Measurements from ENCODE around the gene ECSIT. TPM values are rescaled to one million over a fixed set of nuclear protein-coding genes. Genes with fewer than 3 reads are reported as not detected.

Gene ECSIT
- total RNA-seq, 1 experiment from 2014 or later: 52.8 TPM

DNA sequence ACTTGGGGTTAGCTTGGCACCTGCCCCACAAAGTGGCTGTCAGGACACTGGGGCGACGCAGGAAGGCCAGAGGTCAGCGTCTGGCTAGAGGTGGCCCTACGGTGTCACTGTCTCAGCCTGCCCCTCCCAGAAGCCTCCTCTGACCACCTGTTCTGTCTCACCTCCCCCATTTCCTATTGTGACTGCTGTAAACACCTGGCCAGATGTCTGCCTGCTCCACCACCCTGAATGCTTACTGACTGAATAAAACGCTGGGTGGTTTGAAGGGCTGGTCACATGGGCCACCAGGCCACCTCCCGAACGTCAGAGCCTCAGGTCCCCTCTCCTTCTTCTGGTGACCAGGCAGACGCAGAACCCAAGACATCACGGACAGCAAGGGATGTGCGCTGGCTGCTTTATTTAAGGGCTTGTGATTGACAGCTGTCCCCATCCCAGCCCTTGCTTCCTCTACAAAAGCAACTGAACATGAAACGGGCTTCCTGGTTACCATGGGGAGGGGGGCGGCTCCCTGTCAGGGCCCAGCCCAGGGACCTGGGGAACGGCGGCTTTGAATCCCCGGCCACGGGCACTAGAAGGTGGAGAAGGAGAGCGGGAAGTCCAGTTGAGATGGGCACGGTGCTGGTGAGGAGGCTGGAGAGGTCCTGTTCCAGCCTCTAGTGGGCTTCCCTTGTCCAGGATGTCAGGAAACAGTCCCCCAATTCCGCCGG lies 23.9 kb upstream of the ECSIT start:
- Histone ChIP-seq H3K4me2 (ENCODE audit: low read length) (no peak overlapping the region), H3K36me3 (ENCODE audit: control insufficient read depth in 1 of 2, insufficient read depth in 2 of 2, low read length in 2 of 2) (peaks cover 11 to 17% of the 10 kb centered on the region in 2 experiments; a peak in 3 of 4 replicates), H3K4me3 (replicated peaks in 1 of 2; ENCODE audit: low read depth in 1 of 2, low read length in 2 of 2) (no peak overlapping the region), H2AFZ (ENCODE audit: low read depth, low read length, poor library complexity, severe bottlenecking) (no peak overlapping the region), H3K9me3 (ENCODE audit: control insufficient read depth in 1 of 2, insufficient read depth in 1 of 2, low read depth in 1 of 2, low read length in 2 of 2) (no peaks in the 10 kb centered on the region), H3K27me3 (ENCODE audit: insufficient read depth, low read length) (no peaks in the 10 kb centered on the region), H3K9me2 (ENCODE audit: insufficient read depth) (no peaks in the 10 kb centered on the region), H4K20me1 (ENCODE audit: insufficient read depth) (no peaks in the 10 kb centered on the region), H3K27ac (ENCODE audit: low read depth, low read length) (no peak overlapping the region), H3K79me2 (ENCODE audit: insufficient read depth, low read length) (peaks cover 34% of the 10 kb centered on the region), H3K4me1 (ENCODE audit: control insufficient read depth in 1 of 2, insufficient read depth in 2 of 2, low read length in 2 of 2) (peaks cover 0 to 2% of the 10 kb centered on the region in 2 experiments; a peak in 1 of 4 replicates), H3K9ac (ENCODE audit: low read length) (no peak overlapping the region)
- POLR2A ChIA-PET: no interaction called here
- ATAC-seq: no peak
- RAD21 ChIA-PET (ENCODE audit: low non-redundant PET in 1 of 2, low total read pairs in 2 of 2, uncharacterized antibody in 2 of 2, unreplicated experiment in 2 of 2): no interaction called here
- TF ChIP-seq SRF (IDR thresholded peaks at IDR 0.05; ENCODE audit: low read depth): no peak
- no TSS peak for BruUV-seq (replicated peaks)
- CTCF ChIA-PET: interaction anchor here (1.3 kb wide), 1 partner anchor 8 kb away, joined by 4 read pairs; no protein-coding TSS in a partner anchor
- intact Hi-C loops (cut with micrococcal nuclease): no loop called here
- no peak for DNase-seq (ENCODE audit: low read depth, low spot score)

DNA sequence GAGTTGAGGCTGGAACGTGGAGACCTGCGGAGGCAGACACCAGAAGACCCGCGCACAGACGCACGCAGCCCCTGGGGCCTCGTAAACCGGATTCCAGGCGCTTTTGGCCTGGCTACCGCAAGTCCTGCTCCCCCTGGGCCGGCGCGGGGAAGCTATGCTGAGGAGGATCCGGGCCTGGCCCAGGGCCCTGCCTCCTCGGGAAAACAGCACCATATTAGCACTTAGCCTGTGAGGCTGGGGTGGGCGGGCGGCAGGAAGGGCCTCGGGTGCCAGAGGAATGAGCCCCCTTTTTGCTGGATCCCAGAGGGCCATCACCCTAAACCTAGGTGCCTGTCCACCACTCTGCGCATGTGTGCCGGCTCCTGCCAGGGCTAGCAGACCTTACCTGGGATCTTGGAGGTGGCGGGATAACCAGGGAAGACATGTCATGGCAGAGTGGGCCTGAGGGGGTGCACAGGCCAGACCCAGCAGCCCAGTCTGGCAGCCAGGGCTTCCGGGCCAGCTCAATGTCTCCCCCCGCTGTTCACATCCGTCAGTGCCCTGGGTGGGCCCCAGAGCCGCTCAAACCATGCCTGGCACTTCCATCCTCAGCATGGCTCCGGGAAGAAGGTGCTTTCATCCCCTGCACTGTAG lies 22.8 kb upstream of the ECSIT start:
- BruUV-seq (replicated peaks): no TSS peak
- H4K20me1 ChIP-seq (ENCODE audit: insufficient read depth): no peaks in the 10 kb centered on the region
- ChIA-PET POLR2A (no interaction called here), RAD21 (ENCODE audit: low non-redundant PET in 1 of 2, low total read pairs in 2 of 2, uncharacterized antibody in 2 of 2, unreplicated experiment in 2 of 2) (no interaction called here), CTCF (interaction anchor here (1.3 kb wide), 1 partner anchor 9 kb away, joined by 4 read pairs; no protein-coding TSS in a partner anchor)
- TF ChIP-seq, protein P1, sequence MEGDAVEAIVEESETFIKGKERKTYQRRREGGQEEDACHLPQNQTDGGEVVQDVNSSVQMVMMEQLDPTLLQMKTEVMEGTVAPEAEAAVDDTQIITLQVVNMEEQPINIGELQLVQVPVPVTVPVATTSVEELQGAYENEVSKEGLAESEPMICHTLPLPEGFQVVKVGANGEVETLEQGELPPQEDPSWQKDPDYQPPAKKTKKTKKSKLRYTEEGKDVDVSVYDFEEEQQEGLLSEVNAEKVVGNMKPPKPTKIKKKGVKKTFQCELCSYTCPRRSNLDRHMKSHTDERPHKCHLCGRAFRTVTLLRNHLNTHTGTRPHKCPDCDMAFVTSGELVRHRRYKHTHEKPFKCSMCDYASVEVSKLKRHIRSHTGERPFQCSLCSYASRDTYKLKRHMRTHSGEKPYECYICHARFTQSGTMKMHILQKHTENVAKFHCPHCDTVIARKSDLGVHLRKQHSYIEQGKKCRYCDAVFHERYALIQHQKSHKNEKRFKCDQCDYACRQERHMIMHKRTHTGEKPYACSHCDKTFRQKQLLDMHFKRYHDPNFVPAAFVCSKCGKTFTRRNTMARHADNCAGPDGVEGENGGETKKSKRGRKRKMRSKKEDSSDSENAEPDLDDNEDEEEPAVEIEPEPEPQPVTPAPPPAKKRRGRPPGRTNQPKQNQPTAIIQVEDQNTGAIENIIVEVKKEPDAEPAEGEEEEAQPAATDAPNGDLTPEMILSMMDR (IDR thresholded peaks at IDR 0.05 in 2 of 3, conservative IDR thresholded peaks at IDR 0.05 in 1 of 3; ENCODE audit: borderline replicate concordance in 1 of 3, insufficient read depth in 1 of 3, low read depth in 2 of 3, low read length in 2 of 3): peak; percentile 39 to 63 (median 61); a peak in 5 of 6 replicates
- TF ChIP-seq SRF (IDR thresholded peaks at IDR 0.05; ENCODE audit: low read depth): no peak
- peak; percentile 61 for TF ChIP-seq RAD21 (IDR thresholded peaks at IDR 0.05; ENCODE audit: low read depth)
- H2AFZ ChIP-seq (ENCODE audit: low read depth, low read length, poor library complexity, severe bottlenecking): no peak overlapping the region
- intact Hi-C loops (cut with micrococcal nuclease): no loop called here
- ATAC-seq: peak; percentile 83
- no peaks in the 10 kb centered on the region for H3K9me3 ChIP-seq (ENCODE audit: control insufficient read depth in 1 of 2, insufficient read depth in 1 of 2, low read depth in 1 of 2, low read length in 2 of 2)
- H3K9me2 ChIP-seq (ENCODE audit: insufficient read depth): no peaks in the 10 kb centered on the region
- H3K4me1 ChIP-seq (ENCODE audit: control insufficient read depth in 1 of 2, insufficient read depth in 2 of 2, low read length in 2 of 2): no peaks in the 10 kb centered on the region
- DNase-seq (ENCODE audit: low read depth, low spot score): no peak
- peaks cover 23% of the 10 kb centered on the region for H3K79me2 ChIP-seq (ENCODE audit: insufficient read depth, low read length)
- no peak overlapping the region for H3K27ac ChIP-seq (ENCODE audit: low read depth, low read length)
- peaks cover 11 to 17% of the 10 kb centered on the region in 2 experiments; a peak in 3 of 4 replicates for H3K36me3 ChIP-seq (ENCODE audit: control insufficient read depth in 1 of 2, insufficient read depth in 2 of 2, low read length in 2 of 2)
- H3K9ac ChIP-seq (ENCODE audit: low read length): no peak overlapping the region
- no peak overlapping the region for H3K4me2 ChIP-seq (ENCODE audit: low read length)
- no peaks in the 10 kb centered on the region for H3K27me3 ChIP-seq (ENCODE audit: insufficient read depth, low read length)
- no peak overlapping the region for H3K4me3 ChIP-seq (replicated peaks in 1 of 2; ENCODE audit: low read depth in 1 of 2, low read length in 2 of 2)
